Fibroblast of mammary gland (primary cell): Measurements from ENCODE around the gene CRADD.
A peak's percentile ranks its signal among the peaks of the same experiment; 100 is the strongest.

ENCODE experiments used
- DNase-seq: peaks from one replicate; pipeline ENCODE4 v3.0.0-alpha.2; 2010; ENCODE audit warnings: low read depth
- H3K4me3 ChIP-seq: 2 replicates; pipeline ENCODE4 v1.5.1; 2011; ENCODE audit warnings: low read depth, mild to moderate bottlenecking, low read length, moderate library complexity; ENCODE audit not compliant: control insufficient read depth
- CTCF ChIP-seq: conservative IDR thresholded peaks from 2 replicates; pipeline ENCODE4 v1.5.1; 2011; ENCODE audit warnings: low read depth, low read length, inconsistent platforms; ENCODE audit not compliant: control insufficient read depth, insufficient read depth

CRADD gene

DNA sequence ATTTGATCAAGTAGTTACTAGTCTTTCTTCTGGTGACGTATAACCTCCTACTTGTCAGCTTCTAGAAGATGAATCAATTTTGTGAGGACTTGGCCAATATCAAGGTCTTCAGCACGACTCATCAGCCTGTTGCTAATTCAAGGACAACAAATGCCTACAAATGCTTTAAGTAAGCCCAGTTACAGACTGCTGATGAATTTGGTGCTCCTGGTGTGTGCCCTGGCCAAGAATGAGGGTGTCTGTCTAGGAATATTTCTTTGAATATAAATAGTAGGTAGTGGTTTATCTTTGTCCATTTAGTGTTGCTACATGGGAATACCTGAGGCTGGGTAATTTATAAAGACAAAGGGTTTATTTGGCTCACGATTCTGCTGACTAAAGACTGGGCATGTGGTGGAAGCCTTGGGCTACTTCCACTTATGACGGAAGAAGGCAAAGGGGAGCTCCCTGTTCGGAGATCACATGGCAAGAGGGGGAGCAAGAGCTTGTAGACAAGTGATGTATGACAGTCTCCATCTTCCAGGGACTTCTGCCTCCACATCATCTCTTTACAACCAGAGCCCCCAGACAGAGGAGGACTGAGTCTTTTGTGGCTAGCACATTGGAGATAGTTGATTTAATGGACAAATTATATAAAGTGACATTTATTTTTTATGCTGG is 180.2 kb downstream of the CRADD start:
- peak; percentile 84 for DNase-seq
- TF ChIP-seq CTCF = no peak
- no peak overlapping the region for H3K4me3 ChIP-seq

- no peak overlapping the region for H3K4me3 ChIP-seq
- no peak for DNase-seq
- no peak for TF ChIP-seq CTCF
Measured at GRCh38 chr12:93857991-93858447, 180.8 kb downstream of the CRADD start.

GRCh38 chr12:93860668-93861373 is 183.6 kb downstream of the CRADD start:
- no peak for TF ChIP-seq CTCF
- DNase-seq = no peak
- H3K4me3 ChIP-seq = no peak overlapping the region

- no peak for TF ChIP-seq CTCF
- H3K4me3 ChIP-seq = no peak overlapping the region
- DNase-seq = peak; percentile 55
Measured at GRCh38 chr12:93862424-93862823, 185.2 kb downstream of the CRADD start.

- no peak for TF ChIP-seq CTCF
- no peak for DNase-seq
- no peak overlapping the region for H3K4me3 ChIP-seq
Measured at GRCh38 chr12:93865751-93866150, 188.6 kb downstream of the CRADD start.

GRCh38 chr12:93868771-93869170 is 191.6 kb downstream of the CRADD start:
- peak; percentile 94 for DNase-seq
- no peak overlapping the region for H3K4me3 ChIP-seq
- no peak for TF ChIP-seq CTCF
